SK-N-SH treated with all-trans-retinoic acid at 6 μM for 48 hours (cell line): ENCODE data around the gene AMN.

Experiments
- ATAC-seq: fragments of 200-7000 bp; cut with Tn5 transposase; 3 replicates; pipeline ENCODE4 v1.9.1; 2020; ENCODE audit warnings: mild to moderate bottlenecking, moderate library complexity
- ARNTL ChIP-seq: fragments of 450-650 bp; formaldehyde crosslinking; IDR thresholded peaks from 2 replicates; pipeline ENCODE4 v1.5.0; 2020; ENCODE audit warnings: low read depth, mild to moderate bottlenecking, moderate library complexity, borderline replicate concordance
- BACH2 ChIP-seq: fragments of 250-450 bp; sonication (Bioruptor Pico); IDR thresholded peaks from 2 replicates; pipeline ENCODE4 v1.9.0; 2021; ENCODE audit warnings: mild to moderate bottlenecking, borderline replicate concordance
- CSDC2 ChIP-seq: fragments of 250-450 bp; sonication (Bioruptor Pico); IDR thresholded peaks from 2 replicates; pipeline ENCODE4 v1.5.0; 2020; ENCODE audit warnings: mild to moderate bottlenecking, moderate library complexity
- GLIS3 ChIP-seq: fragments of 250-450 bp; sonication (Bioruptor Pico); IDR thresholded peaks from 2 replicates; pipeline ENCODE4 v1.5.0; 2020; ENCODE audit warnings: mild to moderate bottlenecking, moderate library complexity
- ISL1 ChIP-seq: fragments of 250-450 bp; sonication (Bioruptor Pico); IDR thresholded peaks from 2 replicates; pipeline ENCODE4 v2.1.2; 2022; ENCODE audit warnings: mild to moderate bottlenecking, moderate library complexity
- OSR1 ChIP-seq: fragments of 250-450 bp; sonication (Bioruptor Pico); IDR thresholded peaks from 2 replicates; pipeline ENCODE4 v1.8.0; 2022; ENCODE audit warnings: moderate library complexity, mild to moderate bottlenecking, inconsistent platforms
- PPARA ChIP-seq: fragments of 250-450 bp; sonication (Bioruptor Pico); IDR thresholded peaks from 2 replicates; pipeline ENCODE4 v1.5.0; 2020; ENCODE audit warnings: mild to moderate bottlenecking, borderline replicate concordance
- RARB ChIP-seq: fragments of 250-450 bp; sonication (Bioruptor Pico); IDR thresholded peaks from 2 replicates; pipeline ENCODE4 v1.8.0; 2021; ENCODE audit warnings: mild to moderate bottlenecking, moderate library complexity
- SNAI2 ChIP-seq: fragments of 250-450 bp; sonication (Bioruptor Pico); IDR thresholded peaks from 2 replicates; pipeline ENCODE4 v1.5.0; 2020; ENCODE audit warnings: mild to moderate bottlenecking, moderate library complexity
- TCF4 ChIP-seq: fragments of 250-450 bp; sonication (Bioruptor Pico); IDR thresholded peaks from 2 replicates; pipeline ENCODE4 v1.8.0; 2021; ENCODE audit warnings: mild to moderate bottlenecking, moderate library complexity, borderline replicate concordance
- TOX ChIP-seq: fragments of 250-450 bp; sonication (Bioruptor Pico); IDR thresholded peaks from 2 replicates; pipeline ENCODE4 v1.8.0; 2021; ENCODE audit warnings: mild to moderate bottlenecking, moderate library complexity, borderline replicate concordance
- ZC3H10 ChIP-seq: fragments of 250-450 bp; sonication (Bioruptor Pico); IDR thresholded peaks from 2 replicates; pipeline ENCODE4 v1.5.1; 2021; ENCODE audit warnings: mild to moderate bottlenecking, moderate library complexity
- ZFP3 ChIP-seq: fragments of 250-450 bp; sonication (Bioruptor Pico); IDR thresholded peaks from 2 replicates; pipeline ENCODE4 v1.5.0; 2020; ENCODE audit warnings: mild to moderate bottlenecking, moderate library complexity
- ZFP30 ChIP-seq: fragments of 450-650 bp; formaldehyde crosslinking; IDR thresholded peaks from 2 replicates; pipeline ENCODE4 v1.5.0; 2022; ENCODE audit warnings: mild to moderate bottlenecking, moderate library complexity
- ZNF565 ChIP-seq: fragments of 450-650 bp; formaldehyde crosslinking; conservative IDR thresholded peaks from 2 replicates; pipeline ENCODE4 v1.5.0; 2020; ENCODE audit warnings: low read depth, mild to moderate bottlenecking, moderate library complexity
- ZNF70 ChIP-seq: fragments of 450-650 bp; formaldehyde crosslinking; IDR thresholded peaks from 2 replicates; pipeline ENCODE4 v1.5.0; 2020; ENCODE audit warnings: mild to moderate bottlenecking, moderate library complexity
- ZNF8 ChIP-seq: fragments of 450-650 bp; formaldehyde crosslinking; IDR thresholded peaks from 2 replicates; pipeline ENCODE4 v1.5.0; 2020; ENCODE audit warnings: mild to moderate bottlenecking, moderate library complexity
- TF ChIP-seq, protein P1 (sequence below): fragments of 250-450 bp; sonication (Bioruptor Pico); IDR thresholded peaks from 2 replicates; pipeline ENCODE4 v1.8.0; 2021; ENCODE audit warnings: low read depth, mild to moderate bottlenecking, moderate library complexity, borderline replicate concordance
- TF ChIP-seq, protein P2 (sequence below): fragments of 250-450 bp; sonication (Bioruptor Pico); IDR thresholded peaks from 2 replicates; pipeline ENCODE4 v1.8.0; 2020; ENCODE audit warnings: mild to moderate bottlenecking, moderate library complexity, borderline replicate concordance
- TF ChIP-seq, protein P3 (sequence below): fragments of 250-450 bp; sonication (Bioruptor Pico); IDR thresholded peaks from 2 replicates; pipeline ENCODE4 v1.5.0; 2020; ENCODE audit warnings: mild to moderate bottlenecking, moderate library complexity
- TF ChIP-seq, protein P4 (sequence below): fragments of 250-450 bp; sonication (Bioruptor Pico); IDR thresholded peaks from 2 replicates; pipeline ENCODE4 v1.5.1; 2021; ENCODE audit warnings: mild to moderate bottlenecking, moderate library complexity

AMN gene

DNA sequence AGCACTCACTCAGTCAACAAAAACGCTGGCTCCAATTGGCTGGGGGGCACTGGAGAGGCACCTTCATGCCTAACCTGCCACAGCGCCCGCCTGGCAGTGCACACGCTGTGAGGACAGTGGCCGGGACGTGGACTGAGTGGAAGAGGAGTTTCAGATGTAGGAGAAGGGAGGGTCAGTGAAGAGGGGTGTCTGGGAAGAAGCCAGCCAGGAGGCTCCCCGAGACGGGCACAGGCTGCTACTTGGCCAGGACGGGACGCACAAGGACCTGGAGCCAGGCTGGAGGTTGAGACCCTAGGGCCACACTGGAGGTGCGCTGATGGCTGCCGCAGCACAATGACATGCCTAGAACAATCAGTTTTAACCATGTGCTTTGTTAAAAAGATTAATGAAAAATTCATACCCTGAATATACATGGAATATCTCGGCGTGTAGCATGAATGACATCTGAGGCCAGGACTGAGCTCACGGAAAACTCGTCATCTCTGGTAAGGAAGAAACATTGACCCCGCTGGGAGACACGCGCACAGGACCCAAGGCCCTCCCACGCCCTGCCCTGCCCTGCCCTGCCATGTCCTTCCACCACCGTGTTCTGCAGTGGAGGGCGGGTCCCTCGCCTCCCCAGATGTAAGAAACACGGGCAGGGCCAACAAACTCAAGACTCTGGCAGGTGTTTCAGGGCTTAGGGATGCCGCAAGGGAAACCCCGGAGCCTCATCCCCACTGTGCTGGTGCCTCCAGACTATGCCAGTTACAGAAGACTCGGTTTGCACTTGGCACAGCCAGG is 25.0 kb downstream of the AMN start:
- no peak for ATAC-seq
- no peak for TF ChIP-seq RARB (CRISPR knock-in tag)
- TF ChIP-seq, protein P1, sequence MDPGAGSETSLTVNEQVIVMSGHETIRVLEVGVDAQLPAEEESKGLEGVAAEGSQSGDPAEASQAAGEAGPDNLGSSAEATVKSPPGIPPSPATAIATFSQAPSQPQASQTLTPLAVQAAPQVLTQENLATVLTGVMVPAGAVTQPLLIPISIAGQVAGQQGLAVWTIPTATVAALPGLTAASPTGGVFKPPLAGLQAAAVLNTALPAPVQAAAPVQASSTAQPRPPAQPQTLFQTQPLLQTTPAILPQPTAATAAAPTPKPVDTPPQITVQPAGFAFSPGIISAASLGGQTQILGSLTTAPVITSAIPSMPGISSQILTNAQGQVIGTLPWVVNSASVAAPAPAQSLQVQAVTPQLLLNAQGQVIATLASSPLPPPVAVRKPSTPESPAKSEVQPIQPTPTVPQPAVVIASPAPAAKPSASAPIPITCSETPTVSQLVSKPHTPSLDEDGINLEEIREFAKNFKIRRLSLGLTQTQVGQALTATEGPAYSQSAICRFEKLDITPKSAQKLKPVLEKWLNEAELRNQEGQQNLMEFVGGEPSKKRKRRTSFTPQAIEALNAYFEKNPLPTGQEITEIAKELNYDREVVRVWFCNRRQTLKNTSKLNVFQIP = no peak
- no peak for TF ChIP-seq ZFP30 (CRISPR knock-in tag)
- no peak for TF ChIP-seq ARNTL (CRISPR knock-in tag)
- TF ChIP-seq TOX (CRISPR knock-in tag) = no peak
- no peak for TF ChIP-seq GLIS3 (CRISPR knock-in tag)
- TF ChIP-seq ISL1 (CRISPR knock-in tag) = no peak
- no peak for TF ChIP-seq OSR1 (CRISPR knock-in tag)
- no peak for TF ChIP-seq ZNF565 (CRISPR knock-in tag)
- no peak for TF ChIP-seq ZFP3 (CRISPR knock-in tag)
- TF ChIP-seq PPARA = no peak
- no peak for TF ChIP-seq ZC3H10 (CRISPR knock-in tag)
- TF ChIP-seq CSDC2 (CRISPR knock-in tag) = no peak
- TF ChIP-seq, protein P2, sequence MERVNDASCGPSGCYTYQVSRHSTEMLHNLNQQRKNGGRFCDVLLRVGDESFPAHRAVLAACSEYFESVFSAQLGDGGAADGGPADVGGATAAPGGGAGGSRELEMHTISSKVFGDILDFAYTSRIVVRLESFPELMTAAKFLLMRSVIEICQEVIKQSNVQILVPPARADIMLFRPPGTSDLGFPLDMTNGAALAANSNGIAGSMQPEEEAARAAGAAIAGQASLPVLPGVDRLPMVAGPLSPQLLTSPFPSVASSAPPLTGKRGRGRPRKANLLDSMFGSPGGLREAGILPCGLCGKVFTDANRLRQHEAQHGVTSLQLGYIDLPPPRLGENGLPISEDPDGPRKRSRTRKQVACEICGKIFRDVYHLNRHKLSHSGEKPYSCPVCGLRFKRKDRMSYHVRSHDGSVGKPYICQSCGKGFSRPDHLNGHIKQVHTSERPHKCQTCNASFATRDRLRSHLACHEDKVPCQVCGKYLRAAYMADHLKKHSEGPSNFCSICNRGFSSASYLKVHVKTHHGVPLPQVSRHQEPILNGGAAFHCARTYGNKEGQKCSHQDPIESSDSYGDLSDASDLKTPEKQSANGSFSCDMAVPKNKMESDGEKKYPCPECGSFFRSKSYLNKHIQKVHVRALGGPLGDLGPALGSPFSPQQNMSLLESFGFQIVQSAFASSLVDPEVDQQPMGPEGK (CRISPR knock-in tag) = no peak
- no peak for TF ChIP-seq SNAI2
- TF ChIP-seq, protein P3, sequence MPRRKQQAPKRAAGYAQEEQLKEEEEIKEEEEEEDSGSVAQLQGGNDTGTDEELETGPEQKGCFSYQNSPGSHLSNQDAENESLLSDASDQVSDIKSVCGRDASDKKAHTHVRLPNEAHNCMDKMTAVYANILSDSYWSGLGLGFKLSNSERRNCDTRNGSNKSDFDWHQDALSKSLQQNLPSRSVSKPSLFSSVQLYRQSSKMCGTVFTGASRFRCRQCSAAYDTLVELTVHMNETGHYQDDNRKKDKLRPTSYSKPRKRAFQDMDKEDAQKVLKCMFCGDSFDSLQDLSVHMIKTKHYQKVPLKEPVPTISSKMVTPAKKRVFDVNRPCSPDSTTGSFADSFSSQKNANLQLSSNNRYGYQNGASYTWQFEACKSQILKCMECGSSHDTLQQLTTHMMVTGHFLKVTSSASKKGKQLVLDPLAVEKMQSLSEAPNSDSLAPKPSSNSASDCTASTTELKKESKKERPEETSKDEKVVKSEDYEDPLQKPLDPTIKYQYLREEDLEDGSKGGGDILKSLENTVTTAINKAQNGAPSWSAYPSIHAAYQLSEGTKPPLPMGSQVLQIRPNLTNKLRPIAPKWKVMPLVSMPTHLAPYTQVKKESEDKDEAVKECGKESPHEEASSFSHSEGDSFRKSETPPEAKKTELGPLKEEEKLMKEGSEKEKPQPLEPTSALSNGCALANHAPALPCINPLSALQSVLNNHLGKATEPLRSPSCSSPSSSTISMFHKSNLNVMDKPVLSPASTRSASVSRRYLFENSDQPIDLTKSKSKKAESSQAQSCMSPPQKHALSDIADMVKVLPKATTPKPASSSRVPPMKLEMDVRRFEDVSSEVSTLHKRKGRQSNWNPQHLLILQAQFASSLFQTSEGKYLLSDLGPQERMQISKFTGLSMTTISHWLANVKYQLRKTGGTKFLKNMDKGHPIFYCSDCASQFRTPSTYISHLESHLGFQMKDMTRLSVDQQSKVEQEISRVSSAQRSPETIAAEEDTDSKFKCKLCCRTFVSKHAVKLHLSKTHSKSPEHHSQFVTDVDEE = no peak
- TF ChIP-seq, protein P4, sequence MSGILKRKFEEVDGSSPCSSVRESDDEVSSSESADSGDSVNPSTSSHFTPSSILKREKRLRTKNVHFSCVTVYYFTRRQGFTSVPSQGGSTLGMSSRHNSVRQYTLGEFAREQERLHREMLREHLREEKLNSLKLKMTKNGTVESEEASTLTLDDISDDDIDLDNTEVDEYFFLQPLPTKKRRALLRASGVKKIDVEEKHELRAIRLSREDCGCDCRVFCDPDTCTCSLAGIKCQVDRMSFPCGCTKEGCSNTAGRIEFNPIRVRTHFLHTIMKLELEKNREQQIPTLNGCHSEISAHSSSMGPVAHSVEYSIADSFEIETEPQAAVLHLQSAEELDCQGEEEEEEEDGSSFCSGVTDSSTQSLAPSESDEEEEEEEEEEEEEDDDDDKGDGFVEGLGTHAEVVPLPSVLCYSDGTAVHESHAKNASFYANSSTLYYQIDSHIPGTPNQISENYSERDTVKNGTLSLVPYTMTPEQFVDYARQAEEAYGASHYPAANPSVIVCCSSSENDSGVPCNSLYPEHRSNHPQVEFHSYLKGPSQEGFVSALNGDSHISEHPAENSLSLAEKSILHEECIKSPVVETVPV (CRISPR knock-in tag) = no peak
- no peak for TF ChIP-seq ZNF8 (CRISPR knock-in tag)
- TF ChIP-seq BACH2 (CRISPR knock-in tag) = no peak

DNA sequence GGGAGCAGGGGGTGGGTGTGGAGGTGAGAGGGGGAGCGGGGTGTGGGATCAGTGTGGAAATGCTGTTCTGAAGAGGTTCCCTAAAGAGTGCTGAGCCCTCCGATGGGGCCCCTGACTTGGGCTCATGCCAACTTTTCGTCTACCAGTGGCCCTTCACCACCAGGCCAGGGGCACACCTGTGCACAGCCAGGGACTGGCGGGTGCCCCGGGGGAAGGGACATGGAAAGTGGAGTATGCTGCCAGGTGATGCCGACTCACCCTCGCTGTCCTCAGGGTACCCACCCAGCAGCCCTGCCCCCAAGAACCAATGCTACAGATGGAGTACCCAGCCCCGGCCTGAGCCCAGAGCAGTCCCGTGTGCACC is 26.2 kb downstream of the AMN start:
- ATAC-seq = no peak
- TF ChIP-seq, protein P1 = no peak
- no peak for TF ChIP-seq CSDC2 (CRISPR knock-in tag)
- TF ChIP-seq ZNF70 = no peak
- TF ChIP-seq TCF4 = no peak
- no peak for TF ChIP-seq ISL1 (CRISPR knock-in tag)
- TF ChIP-seq SNAI2 = no peak
- TF ChIP-seq, protein P4 (CRISPR knock-in tag) = no peak
- no peak for TF ChIP-seq PPARA
- TF ChIP-seq TOX (CRISPR knock-in tag) = no peak
- TF ChIP-seq BACH2 (CRISPR knock-in tag) = no peak
- no peak for TF ChIP-seq GLIS3 (CRISPR knock-in tag)
- TF ChIP-seq ZC3H10 (CRISPR knock-in tag) = no peak
- TF ChIP-seq ARNTL (CRISPR knock-in tag) = no peak
